GM21367 (cell line): ENCODE data around the gene DGKI.

ENCODE experiments used
- ATAC-seq: cut with Tn5 transposase; IDR thresholded peaks from one replicate; pipeline ENCODE4 v1.9.1; 2021; ENCODE audit not compliant: unreplicated experiment

Gene DGKI

GRCh38 chr7:137873524-137873923, 26.8 kb upstream of the DGKI start:
- no peak for ATAC-seq

- no peak for ATAC-seq
Observed at GRCh38 chr7:137871170-137871915, 24.6 kb upstream of the DGKI start.

GRCh38 chr7:137870684-137871083, 23.9 kb upstream of the DGKI start:
- no peak for ATAC-seq

GRCh38 chr7:137870078-137870477, 23.3 kb upstream of the DGKI start:
- no peak for ATAC-seq

- ATAC-seq = no peak
Observed at GRCh38 chr7:137869260-137869659, 22.5 kb upstream of the DGKI start.

GRCh38 chr7:137867289-137867688, 20.5 kb upstream of the DGKI start:
- no peak for ATAC-seq

GRCh38 chr7:137865764-137866163, 19.0 kb upstream of the DGKI start:
- no peak for ATAC-seq

GRCh38 chr7:137862964-137863363, 16.2 kb upstream of the DGKI start:
- ATAC-seq = no peak

- no peak for ATAC-seq
Observed at GRCh38 chr7:137862358-137862757, 15.6 kb upstream of the DGKI start.

- ATAC-seq = no peak
Observed at GRCh38 chr7:137860542-137860941, 13.8 kb upstream of the DGKI start.

- no peak for ATAC-seq
Observed at GRCh38 chr7:137853053-137853452, 6.3 kb upstream of the DGKI start.

GRCh38 chr7:137852108-137852507, 5.3 kb upstream of the DGKI start:
- ATAC-seq = no peak

- no peak for ATAC-seq
Observed at GRCh38 chr7:137850972-137851945, 4.5 kb upstream of the DGKI start.

GRCh38 chr7:137850571-137850970, 3.8 kb upstream of the DGKI start:
- ATAC-seq = no peak

- no peak for ATAC-seq
Observed at GRCh38 chr7:137848095-137848494, 1.3 kb upstream of the DGKI start.

GRCh38 chr7:137847568-137848050, 835 bp upstream of the DGKI start:
- no peak for ATAC-seq

- ATAC-seq = peak; percentile 28
Observed at GRCh38 chr7:137846549-137846826, 286 bp downstream of the DGKI start.

GRCh38 chr7:137844677-137845425, 1.9 kb downstream of the DGKI start:
- ATAC-seq = no peak

- no peak for ATAC-seq
Observed at GRCh38 chr7:137839903-137840779, 6.6 kb downstream of the DGKI start.

- ATAC-seq = no peak
Observed at GRCh38 chr7:137838706-137839315, 8.0 kb downstream of the DGKI start.
